ENCODE data around the gene HYAL2.
"Not testable (repeated sequence)": the region's sequence is repeated elsewhere in the genome, so short reads cannot be mapped to it uniquely, and the experiment has no call there.

Gene HYAL2

DNA sequence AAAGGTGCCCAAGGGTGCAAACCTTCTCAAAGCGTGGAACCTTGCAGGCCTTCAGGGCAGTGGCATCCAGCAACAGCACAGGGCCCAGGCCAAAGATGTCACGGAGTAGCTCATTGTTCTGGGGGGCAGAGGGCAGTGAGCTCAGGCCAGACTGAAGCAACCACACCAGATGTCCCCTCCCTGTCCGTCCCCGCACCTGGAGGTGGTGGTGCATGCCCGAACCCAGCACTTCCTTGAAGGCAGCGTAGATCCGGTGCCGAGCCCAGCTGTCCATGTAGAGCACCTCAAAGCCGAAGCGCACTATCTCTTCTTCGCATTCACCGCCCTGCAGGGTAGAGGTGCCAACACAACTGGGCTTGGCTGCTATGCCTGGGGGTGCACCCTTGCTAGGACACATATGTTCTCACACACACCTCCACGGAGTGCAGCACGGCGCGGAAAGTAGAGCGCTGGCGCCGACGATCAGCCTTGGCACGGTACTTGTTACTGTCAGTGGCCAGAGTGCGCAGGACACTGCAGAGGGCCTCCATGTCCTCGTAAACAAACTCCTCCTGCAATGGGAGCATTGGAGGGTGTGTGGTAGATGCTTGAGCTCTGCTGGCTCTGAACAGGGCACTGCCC lies 34.0 kb downstream of the HYAL2 start:
- DNase-seq, result no peak

- no peak for DNase-seq
Observed at GRCh38 chr3:50287262-50287661, 35.3 kb downstream of the HYAL2 start.

DNA sequence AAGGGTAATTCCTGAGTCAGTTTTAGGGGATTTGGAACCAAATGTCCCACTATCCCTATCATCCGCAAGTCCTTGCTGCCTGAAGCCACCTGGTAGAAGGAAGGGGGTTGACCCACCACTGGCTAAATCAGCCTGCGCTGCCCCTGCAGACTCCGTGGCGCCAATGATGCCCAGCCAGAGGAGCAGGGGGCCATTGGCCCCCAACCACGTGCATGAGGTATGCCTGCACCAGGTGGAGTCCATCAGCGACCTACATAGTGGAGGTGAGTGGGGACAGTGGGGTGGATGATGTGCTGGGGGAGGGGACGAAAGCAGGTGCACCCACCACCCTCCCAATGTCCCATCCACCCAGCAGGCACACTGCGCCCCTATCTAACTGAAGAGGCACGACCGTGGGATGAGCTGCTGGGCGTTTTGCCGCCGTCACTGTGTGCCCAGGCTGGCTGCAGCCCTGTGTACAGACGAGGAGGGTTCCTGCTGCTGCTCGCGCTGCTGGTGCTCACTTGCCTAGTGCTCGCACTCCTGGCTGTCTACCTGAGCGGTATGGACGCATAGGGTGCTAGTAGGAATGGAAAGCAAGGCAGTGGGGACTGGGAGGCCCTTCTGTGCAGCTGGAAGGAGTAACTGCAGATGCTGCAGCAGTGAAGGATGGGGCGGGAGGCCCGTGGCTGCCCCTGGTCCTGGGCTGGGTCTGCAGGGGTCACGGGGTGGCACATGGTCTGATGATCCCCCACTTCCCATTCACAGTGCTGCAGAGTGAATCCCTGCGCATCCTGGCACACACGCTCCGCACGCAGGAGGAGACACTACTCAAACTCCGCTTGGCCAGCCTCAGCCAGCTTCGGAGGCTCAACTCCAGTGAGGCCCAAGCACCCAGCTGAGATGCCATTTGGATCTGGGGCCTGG lies 36.0 kb downstream of the HYAL2 start:
- DNase-seq, result no peak

DNA sequence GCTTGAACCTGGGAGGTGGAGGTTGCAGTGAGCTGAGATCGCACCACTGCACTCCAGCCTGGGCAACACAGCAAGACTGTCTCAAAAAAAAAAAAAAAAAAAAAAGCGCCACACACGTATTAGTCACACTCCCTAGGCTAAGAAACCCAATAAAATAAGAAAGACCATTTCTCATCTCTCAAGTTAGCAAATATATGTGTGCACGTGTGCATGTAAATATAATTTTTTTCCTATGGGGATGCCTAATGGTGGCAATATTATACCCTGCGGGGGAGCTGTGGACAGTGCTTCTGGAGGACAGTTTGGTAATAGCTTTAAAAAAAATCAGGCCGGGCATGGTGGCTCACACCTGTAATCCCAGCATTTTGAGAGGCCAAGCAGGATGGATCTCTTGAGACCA lies 38.4 kb downstream of the HYAL2 start:
- not testable (repeated sequence) for DNase-seq

GRCh38 chr3:50279255-50280016 lies 43.1 kb downstream of the HYAL2 start:
- DNase-seq, result no peak

DNA sequence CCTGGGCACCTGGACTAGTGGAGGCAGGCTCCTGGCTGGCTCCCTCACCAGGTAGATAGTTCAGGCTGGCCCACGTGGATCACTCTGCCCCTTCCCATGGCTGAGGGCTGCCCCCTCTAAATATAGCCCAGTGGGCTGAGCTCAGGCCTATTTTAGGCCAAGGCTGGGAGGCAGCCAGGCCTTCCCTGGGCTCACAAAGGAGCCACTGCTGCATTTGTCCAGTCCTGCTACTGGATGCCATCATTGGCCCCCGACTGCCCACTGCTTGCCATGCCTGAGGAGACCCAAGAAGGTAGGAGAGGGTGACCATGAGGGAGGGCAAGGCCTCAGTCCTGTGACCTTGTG lies 43.7 kb downstream of the HYAL2 start, which contains the start of gene LSMEM2:
LSMEM2 (plus strand) TSS at position 208 of the 345 bp plus-strand sequence; CDS start at position 235, 27 bp downstream.
- peak; percentile 49 for DNase-seq

DNA sequence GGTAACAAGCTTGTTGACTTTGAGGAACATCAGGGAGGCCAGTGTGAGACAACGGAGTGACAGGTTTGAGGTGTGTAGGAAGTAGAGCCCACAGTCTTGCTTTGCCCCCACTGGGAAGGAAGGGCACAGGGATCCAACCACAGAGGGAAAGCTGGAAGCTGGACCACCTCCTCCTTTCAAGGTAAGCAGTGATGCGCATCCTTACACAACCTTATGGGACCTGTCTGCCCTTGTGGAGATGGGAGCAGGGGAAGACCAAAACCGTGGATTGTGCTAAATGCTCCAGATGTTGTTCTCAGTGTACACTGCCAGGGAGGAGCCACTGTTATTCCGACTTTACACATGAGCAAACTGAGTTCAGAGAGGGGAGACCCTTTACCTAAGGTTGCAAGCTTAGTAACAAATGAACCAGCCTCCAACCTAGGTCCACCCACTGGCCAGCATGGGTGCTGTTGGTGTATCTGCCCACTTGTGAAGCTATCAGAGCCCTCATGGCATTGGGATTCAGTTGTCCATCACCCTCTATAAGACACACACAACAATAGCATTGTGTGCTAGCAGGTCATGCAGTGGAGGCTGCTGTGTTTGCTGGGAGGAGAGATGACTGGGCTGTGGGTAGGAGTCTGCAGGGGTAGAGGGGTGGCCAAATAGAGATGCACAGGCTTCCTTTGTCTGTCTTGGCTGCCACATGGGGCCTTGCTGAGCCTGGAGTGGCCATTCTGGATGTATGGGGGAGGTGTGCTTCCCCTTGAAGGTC lies 44.2 kb downstream of the HYAL2 start:
- DNase-seq, result peak; percentile 67

- DNase-seq, result no peak
Observed at GRCh38 chr3:50276762-50277101, 45.8 kb downstream of the HYAL2 start.

DNA sequence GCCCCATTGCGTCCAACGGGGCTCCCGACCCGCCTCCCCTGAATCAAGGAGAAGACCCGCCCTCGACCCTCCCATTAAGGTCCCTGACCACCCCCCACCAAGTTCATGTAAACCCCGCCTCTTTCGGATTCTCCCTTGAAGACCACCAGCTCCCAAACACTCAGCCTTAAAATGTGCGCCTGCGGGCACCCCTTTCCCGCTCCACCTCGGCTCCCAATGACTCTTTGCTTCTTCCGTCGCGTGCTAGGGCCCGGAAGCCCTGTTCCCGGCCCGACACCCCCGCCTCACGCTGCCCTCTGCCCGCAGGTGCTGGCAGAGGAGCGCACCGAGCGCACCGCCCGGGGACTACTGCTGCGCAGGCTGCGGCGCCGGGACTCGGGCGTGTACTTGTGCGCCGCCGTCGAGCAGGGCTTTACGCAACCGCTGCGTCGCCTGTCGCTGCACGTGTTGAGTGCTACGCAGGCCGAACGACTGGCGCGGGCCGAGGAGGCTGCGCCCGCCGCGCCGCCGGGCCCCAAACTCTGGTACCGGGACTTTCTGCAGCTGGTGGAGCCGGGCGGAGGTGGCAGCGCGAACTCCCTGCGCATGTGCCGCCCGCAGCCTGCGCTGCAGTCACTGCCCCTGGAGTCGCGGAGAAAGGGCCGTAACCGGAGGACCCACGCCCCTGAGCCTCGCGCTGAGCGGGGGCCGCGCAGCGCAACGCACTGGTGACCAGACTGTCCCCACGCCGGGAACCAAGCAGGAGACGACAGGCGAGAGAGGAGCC lies 46.4 kb downstream of the HYAL2 start:
- no peak for DNase-seq

DNA sequence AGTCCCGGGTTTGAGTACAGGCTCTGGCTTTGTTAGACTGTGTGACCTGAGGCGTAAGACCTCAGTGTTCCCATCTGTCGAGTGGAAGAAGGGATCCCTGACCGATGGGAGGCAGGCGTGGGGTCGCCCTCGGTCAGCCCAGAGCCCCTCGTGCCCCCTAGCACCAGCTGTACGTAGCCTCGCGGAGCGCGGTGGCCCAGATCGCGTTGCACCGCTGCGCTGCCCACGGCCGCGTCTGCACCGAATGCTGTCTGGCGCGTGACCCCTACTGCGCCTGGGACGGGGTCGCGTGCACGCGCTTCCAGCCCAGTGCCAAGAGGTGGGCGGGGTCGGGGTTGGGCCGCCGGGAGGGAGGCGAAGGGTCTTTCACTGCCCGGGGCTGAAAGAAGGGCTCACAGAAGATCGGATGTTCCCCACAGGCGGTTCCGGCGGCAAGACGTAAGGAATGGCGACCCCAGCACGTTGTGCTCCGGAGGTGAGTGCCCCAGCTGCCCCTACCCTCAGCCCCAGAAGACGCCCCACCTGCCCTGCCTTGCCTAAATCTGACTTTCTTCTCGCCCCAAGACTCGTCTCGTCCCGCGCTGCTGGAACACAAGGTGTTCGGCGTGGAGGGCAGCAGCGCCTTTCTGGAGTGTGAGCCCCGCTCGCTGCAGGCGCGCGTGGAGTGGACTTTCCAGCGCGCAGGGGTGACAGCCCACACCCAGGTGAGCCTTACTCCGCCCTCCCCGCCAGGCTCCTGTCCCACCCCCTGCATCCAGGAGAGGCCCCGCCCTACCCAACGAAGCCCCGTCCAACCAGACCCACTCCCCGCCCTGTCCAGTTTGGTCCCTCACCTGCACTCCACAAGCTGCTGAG lies 47.2 kb downstream of the HYAL2 start:
- DNase-seq, result no peak

DNA sequence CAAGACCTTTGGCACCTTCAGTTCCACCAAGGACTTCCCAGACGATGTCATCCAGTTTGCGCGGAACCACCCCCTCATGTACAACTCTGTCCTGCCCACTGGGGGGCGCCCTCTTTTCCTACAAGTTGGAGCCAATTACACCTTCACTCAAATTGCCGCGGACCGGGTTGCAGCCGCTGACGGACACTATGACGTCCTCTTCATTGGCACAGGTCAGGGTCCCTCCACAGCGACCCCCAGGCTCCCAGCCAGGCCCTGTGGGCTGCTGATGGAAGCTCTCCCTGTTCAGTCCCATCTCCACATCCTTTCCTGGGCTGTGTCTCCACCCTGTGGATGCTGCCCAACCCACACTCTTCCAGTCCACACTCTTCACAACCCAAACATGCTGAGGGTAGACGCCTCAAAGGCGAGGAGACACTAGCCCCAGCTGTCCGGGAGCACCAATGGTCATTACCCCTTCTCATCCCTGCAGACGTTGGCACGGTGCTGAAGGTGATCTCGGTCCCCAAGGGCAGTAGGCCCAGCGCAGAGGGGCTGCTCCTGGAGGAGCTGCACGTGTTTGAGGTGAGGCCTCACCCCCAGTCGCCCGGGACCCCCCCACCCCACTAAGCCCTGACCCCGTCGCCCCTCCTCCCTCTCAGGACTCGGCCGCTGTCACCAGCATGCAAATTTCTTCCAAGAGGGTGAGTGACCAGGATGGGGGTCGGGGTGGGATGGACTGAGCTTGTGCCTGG lies 48.0 kb downstream of the HYAL2 start:
- DNase-seq, result peak; percentile 57

DNA sequence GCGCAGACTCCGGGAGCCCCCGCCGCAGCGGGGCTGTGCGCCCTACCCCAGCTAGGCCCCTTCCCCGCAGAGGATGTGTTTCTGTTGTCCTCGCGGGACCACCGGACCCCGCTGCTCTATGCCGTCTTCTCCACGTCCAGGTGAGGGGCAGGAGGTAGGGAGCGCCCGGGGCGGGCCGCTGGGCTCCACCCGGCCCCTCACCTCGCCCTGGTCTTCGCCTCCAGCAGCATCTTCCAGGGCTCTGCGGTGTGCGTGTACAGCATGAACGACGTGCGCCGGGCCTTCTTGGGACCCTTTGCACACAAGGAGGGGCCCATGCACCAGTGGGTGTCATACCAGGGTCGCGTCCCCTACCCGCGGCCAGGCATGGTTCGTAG lies 48.9 kb downstream of the HYAL2 start:
- DNase-seq, result no peak

- DNase-seq, result peak; percentile 93
Observed at GRCh38 chr3:50272911-50273688, 49.4 kb downstream of the HYAL2 start.

DNA sequence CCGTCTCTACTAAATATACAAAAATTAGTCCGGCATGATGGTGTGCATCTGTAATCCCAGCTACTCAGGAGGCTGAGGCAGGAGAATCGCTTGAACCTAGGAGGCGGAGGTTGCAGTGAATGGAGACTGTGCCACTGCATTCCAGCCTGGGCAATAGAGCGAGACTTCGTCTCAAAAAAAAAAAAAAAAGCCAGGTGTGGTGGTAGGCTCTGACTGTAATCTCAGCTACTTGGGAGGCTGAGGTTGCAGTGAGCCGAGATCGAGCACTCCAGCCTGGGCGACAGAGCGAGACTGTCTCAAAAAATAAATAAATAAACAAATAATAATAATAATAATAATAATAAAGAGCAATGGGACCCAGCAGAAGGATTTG lies 50.0 kb downstream of the HYAL2 start:
- DNase-seq, result not testable (repeated sequence)

GRCh38 chr3:50271314-50271936 lies 51.1 kb downstream of the HYAL2 start:
- DNase-seq, result no peak

DNA sequence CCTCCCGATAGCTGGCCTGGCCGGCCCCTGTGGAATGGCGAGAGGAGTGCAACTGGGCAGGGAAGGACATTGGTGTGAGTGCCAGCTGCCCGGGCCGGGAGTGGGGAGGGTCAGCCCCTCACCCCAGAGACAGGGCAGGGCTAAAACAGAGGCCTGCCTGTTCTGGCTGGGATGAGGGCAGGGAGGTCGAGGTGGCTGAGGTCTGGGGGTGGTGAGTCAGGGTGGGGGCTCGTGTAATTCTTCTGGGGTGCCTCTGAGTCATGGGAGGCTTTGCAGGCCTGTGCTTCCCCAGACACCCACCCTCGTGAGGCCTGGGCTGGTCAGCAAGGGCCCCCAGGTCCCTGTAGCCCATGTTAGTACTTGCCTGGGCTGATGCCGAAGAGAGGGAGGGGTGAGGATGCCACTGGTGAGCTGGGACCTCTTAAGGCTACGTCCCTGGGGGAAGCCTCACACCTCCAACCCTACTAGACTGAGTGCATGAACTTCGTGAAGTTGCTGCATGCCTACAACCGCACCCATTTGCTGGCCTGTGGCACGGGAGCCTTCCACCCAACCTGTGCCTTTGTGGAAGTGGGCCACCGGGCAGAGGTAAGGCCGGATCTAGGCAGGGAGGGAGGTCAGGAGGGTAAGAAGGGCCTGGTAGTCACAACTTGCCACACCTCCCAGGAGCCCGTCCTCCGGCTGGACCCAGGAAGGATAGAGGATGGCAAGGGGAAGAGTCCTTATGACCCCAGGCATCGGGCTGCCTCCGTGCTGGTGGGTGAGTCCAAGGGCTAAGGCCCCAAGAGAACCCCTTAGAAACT lies 51.9 kb downstream of the HYAL2 start:
- no peak for DNase-seq

DNA sequence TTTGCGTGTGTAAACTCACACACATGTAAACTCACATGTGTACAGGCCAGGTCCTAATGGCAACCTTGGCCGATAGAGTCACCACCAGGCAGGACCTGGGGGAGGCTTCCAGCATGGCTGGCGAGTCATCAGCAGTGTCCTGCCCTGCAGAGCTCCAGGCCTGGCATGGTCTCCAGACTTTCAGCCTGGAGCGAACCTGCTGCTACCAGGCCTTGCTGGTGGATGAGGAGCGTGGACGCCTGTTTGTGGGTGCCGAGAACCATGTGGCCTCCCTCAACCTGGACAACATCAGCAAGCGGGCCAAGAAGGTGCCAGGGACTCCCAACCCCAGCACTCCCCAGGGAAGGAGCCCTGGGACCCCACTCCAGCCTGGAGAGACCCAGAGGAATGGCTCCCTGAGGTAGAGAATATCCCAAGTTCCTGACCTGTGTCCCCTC lies 52.5 kb downstream of the HYAL2 start:
- no peak for DNase-seq

DNA sequence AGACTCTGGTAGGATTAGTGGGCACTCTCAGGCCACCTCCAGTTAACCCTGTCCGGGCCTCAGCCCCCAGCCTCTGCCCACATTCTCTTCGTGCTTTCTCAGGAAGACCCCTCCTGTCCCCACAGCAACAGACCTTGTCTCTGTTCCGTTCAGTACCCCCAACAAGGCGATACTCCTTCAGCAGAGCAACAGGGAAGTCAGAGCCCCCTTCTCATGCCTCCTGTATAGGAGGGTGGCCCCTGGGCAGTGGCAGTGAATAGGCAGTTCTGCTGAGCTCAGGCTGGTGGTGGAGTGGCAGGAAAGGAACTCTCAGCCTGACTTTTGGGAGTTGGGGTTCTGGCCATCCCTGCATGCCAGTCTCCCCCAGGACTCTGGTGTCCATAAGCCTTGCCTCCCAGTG lies 53.1 kb downstream of the HYAL2 start:
- DNase-seq, result no peak
